GM18526 (cell line): ENCODE measurements around the gene DNAJB5.

Experiments
- POLR2A ChIP-seq: IDR thresholded peaks from 3 replicates; pipeline ENCODE4 v1.6.1; 2011; ENCODE audit not compliant: insufficient read length; ENCODE audit errors: extremely low read depth

The DNAJB5 gene

GRCh38 chr9:34989003-34989945, at the start of gene DNAJB5:
Gene DNAJB5, plus strand, starts transcription at chr9:34989745. Its CDS starts 886 bp downstream, at chr9:34990631.
- peak; percentile 48 for TF ChIP-seq POLR2A

GRCh38 chr9:34948451-34948850, 41.1 kb upstream of the DNAJB5 start:
- TF ChIP-seq POLR2A: no peak

GRCh38 chr9:34954225-34954624, 35.3 kb upstream of the DNAJB5 start:
- TF ChIP-seq POLR2A: no peak

- TF ChIP-seq POLR2A: no peak
These were observed 32.9 kb upstream of the DNAJB5 start for GRCh38 chr9:34956648-34957047.

- no peak for TF ChIP-seq POLR2A
These were observed 31.8 kb upstream of the DNAJB5 start, which contains the start of gene PHF24 for GRCh38 chr9:34957492-34958410. Gene PHF24, plus strand, starts transcription at chr9:34958285. Its CDS starts 13,014 bp downstream, at chr9:34971299.

- no peak for TF ChIP-seq POLR2A
These were observed 31.0 kb upstream of the DNAJB5 start for GRCh38 chr9:34958411-34958982.

GRCh38 chr9:34959461-34959860, 30.1 kb upstream of the DNAJB5 start:
- TF ChIP-seq POLR2A: no peak

GRCh38 chr9:34961574-34962490, 27.7 kb upstream of the DNAJB5 start:
- TF ChIP-seq POLR2A: no peak

GRCh38 chr9:34962546-34962945, 27.0 kb upstream of the DNAJB5 start:
- no peak for TF ChIP-seq POLR2A

GRCh38 chr9:34963552-34963951, 26.0 kb upstream of the DNAJB5 start:
- TF ChIP-seq POLR2A: no peak

- TF ChIP-seq POLR2A: no peak
These were observed 25.1 kb upstream of the DNAJB5 start for GRCh38 chr9:34964458-34964857.

GRCh38 chr9:34971146-34971811, 18.3 kb upstream of the DNAJB5 start:
- TF ChIP-seq POLR2A: no peak

GRCh38 chr9:34974664-34975063, 14.9 kb upstream of the DNAJB5 start:
- no peak for TF ChIP-seq POLR2A

GRCh38 chr9:34976441-34976840, 13.1 kb upstream of the DNAJB5 start:
- TF ChIP-seq POLR2A: no peak

GRCh38 chr9:34976992-34977391, 12.6 kb upstream of the DNAJB5 start:
- TF ChIP-seq POLR2A: no peak
